ENCODE data around the gene WASL.
A peak's percentile ranks its signal among the peaks of the same experiment; 100 is the strongest.
"Not testable (repeated sequence)": the region's sequence is repeated elsewhere in the genome, so short reads cannot be mapped to it uniquely, and the experiment has no call there.

The WASL gene

GRCh38 chr7:123768493-123768892 lies 19.7 kb upstream of the WASL start:
- no peak for DNase-seq

DNA sequence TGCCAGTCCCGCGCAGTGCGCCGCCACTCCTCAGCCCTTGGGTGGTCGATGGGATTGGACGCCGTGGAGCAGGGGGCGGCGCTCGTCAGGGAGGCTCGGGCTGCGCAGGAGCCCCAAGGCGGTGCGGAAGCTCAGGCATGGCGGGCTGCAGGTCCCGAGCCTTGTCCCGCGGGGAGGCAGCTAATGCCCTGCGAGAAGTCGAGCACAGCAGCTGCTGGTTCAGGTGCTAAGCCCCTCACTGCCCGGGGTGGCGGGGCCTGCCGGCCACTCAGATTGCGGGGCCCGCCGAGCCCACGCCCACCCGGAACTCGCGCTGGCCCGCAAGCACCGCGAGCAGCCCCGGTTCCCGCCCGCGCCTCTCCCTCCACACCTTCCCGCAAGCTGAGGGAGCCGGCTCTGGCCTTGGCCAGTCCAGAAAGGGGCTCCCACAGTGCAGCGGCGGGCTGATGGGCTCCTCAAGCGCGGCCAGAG lies 14.4 kb upstream of the WASL start:
- no peak for DNase-seq

- no peak for DNase-seq
These were observed 12.9 kb upstream of the WASL start for GRCh38 chr7:123761729-123762128.

- DNase-seq, result no peak
These were observed 8.3 kb upstream of the WASL start for GRCh38 chr7:123757095-123757494.

DNA sequence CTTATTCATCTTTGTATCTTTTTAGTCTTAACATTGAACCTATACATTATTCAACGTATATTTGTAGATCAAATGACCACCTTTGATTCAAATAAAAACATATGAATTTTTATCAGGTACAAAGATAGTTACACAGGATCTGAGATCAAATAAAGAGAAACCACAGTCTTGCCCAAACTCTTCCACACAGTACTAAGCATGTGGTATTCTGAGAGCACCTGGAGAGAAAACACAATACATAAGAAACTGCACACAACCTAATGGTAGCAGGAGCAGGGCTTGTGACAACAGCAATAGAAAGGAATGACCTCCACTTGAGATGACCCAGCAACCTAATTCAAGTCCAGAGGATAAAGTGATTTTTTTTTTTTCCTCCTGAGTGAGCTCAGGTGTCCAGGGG lies 6.5 kb upstream of the WASL start:
- DNase-seq, result peak; percentile 12

- no peak for DNase-seq
These were observed 5.6 kb upstream of the WASL start for GRCh38 chr7:123754271-123754871.

DNA sequence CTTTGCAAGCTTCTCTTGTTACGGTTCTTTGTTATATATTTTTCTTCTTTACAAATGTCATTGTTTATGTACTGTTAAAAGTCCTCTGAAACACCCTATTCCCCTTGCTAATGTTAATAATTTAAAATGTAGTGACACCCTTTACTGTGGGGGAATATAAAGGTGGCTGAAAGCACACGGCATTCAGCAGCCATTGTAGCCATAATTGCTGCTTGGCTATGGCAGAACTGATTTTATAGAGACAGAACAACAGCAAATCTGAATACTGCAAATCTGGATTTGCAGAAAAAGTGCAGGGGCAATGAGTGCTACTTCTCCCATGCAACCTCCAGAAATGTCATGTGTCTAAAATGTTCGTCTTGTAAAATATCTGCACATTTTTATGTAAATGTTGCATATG lies 3.7 kb upstream of the WASL start:
- DNase-seq, result peak; percentile 54

- DNase-seq, result peak; percentile 32
These were observed 3.0 kb upstream of the WASL start for GRCh38 chr7:123751821-123752220.

DNA sequence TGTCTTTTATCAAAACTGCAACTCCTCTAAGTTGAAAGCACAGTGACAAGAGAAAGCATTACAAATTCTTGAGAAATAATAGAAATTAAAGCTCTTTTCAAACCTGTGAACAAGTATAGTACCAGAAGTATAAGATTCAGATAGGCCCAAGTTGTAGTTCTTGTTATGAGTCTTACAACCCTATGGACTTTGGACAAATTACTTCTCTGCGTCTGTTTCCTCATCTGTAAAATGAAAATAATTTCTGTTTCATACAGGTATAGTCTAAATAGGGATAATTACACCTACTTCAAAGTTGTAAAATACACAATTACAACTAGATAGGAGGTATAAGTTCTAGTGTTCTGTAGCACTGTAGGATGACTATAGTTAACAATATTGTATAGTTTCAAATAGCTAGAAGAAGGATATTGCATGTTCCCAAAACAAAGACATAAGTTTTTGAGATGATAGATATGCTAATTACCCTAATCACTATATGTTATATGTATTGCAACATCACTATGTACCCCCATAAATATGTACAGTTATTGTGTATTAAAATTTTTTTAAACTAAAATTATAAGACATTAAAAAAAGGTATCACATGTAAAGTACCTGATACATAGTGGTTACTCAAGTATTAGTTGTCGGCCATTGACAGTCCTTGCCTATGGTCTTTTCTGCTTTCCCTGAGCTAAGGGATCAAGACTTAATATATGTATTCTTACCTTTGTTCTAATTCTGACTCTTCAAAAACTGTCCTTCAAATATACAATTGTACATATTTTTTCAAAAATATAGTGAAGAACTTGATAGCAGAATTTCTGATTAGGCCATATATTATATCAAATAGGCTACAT lies 1.8 kb upstream of the WASL start:
- DNase-seq, result peak; percentile 53

GRCh38 chr7:123749537-123749857 lies 694 bp upstream of the WASL start:
- DNase-seq, result peak; percentile 92

DNA sequence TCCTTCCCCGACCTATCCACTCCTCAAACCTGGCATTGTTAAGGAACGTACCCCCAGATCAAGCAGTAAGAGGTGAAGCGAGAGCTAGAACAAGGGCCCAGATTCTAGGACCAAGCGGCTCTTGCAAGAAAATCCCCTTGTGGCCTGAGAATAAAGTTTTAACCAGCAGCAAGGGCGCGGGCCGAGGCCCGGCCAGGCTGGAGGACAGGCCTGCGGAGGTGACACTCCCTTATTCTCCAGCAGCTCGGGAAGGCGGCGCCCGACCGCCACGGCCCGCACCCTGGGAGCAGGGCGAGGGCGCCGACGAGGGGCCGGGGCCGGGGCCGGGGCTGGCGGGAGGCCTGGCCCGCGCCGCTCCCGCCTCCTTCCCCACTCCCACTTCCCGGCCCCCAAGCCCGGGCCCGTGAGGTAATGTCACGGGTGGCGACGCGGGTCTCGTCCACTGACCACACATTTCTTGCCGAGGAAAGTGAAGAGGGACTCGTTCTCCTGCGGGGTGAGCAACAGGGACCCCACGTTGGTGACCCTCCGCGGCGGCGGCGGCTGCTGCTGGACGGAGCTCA lies 551 bp downstream of the WASL start:
- DNase-seq, result peak; percentile 68

GRCh38 chr7:123747620-123748141 lies 1.1 kb downstream of the WASL start:
- DNase-seq, result peak; percentile 88

GRCh38 chr7:123746931-123747488 lies 1.8 kb downstream of the WASL start:
- DNase-seq, result peak; percentile 56

DNA sequence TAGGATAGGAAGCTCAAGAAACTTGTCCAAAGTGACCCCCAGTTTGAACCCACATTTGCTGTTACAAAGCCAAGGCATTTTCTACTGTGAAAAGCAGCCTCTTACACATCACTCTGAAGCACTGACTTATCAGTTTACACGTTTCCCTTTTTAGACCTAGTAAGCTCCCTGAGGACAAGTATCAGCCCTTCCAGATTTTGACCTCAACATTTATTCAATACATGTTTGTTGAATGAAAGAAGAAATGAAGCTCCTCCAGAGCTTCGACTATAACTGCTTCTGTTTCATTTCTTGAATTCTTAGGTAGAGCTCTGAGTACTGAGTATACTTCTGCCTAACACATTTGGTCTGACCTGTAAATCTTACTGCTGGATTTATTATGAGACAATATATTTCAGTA lies 2.7 kb downstream of the WASL start:
- peak; percentile 28 for DNase-seq

- no peak for DNase-seq
These were observed 3.4 kb downstream of the WASL start for GRCh38 chr7:123745437-123745836.

- DNase-seq, result no peak
These were observed 4.4 kb downstream of the WASL start for GRCh38 chr7:123744416-123744815.

GRCh38 chr7:123741940-123742339 lies 6.9 kb downstream of the WASL start:
- no peak for DNase-seq

GRCh38 chr7:123738808-123739207 lies 10.0 kb downstream of the WASL start:
- no peak for DNase-seq

DNA sequence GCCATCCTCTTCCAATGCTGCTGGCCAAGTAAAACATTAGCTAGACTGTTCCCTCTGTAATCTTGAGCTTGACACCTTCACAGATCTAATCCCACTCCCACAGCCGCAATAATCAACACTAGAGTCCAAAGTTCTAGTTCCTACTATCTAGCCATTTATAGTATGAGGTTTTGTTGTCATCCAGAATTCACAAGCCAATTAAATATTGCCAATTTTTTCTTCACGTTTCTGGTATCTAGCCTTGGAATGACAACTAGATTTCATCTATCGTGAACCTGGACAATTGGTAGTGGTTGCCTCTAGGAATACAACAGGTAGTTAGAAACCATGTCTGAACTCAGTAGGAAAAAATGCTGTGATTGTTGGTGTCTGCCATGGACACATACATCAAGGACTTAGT lies 10.4 kb downstream of the WASL start:
- DNase-seq, result no peak

GRCh38 chr7:123737168-123737674 lies 11.6 kb downstream of the WASL start:
- DNase-seq, result not testable (repeated sequence)

- no peak for DNase-seq
These were observed 13.3 kb downstream of the WASL start for GRCh38 chr7:123735539-123735938.

DNA sequence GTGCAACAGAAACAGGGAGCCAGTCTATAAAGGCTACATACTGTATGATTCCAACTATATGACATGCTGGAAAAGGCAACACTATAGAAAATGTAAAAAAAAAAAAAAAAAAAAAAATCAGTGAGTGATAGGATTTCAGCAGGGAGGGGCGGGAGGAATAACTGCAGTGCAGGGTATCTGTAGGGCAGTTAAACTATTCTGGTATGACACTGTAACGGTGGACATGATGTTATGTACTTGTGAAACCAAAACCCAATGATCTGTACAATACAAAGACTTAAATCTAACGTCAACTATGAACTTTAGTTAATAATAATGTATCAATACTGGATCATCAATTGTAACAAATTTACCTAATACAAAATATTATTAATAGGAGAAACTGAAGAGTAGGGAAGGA lies 14.3 kb downstream of the WASL start:
- DNase-seq, result no peak

DNA sequence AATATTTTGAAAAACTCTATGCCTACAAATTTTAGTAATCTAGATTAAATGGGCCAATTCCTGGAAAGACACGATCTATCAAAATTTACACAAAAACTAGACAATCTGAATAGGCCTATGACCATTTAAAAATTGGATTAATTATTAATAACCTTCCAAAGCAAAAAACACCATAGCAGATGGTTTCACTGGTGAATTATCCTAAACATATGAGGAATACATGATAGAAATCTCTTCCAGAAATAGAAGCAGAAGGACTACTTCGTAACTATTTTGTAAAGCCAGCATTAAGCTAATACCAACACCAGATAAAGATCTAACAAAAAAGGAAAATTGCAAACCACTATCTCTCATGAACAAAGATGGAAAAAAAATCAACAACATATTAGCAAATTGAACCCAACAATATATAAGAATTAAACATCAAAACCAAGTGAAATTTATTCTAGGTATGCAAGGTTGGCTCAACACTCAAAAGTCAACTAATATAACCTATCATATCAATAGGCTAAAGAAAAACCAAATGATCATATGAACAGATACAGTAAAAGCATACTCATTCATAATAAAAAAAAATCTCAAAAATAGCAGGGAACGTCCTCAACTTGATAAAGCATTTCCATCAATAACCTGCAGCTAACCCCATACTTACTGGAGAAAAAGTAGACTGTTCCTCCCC lies 16.3 kb downstream of the WASL start:
- no peak for DNase-seq
